Measurements from ENCODE around the gene SEMA6C.

Gene SEMA6C

DNA sequence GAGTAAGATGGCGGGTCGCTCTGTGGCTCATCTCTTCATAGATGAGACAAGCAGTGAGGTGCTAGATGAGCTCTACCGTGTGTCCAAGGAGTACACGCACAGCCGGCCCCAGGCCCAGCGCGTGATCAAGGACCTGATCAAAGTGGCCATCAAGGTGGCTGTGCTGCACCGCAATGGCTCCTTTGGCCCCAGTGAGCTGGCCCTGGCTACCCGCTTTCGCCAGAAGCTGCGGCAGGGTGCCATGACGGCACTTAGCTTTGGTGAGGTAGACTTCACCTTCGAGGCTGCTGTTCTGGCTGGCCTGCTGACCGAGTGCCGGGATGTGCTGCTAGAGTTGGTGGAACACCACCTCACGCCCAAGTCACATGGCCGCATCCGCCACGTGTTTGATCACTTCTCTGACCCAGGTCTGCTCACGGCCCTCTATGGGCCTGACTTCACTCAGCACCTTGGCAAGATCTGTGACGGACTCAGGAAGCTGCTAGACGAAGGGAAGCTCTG is 12.4 kb upstream of the SEMA6C start:
- DNase-seq (ENCODE audit: low read depth, low spot score) = no peak

DNA sequence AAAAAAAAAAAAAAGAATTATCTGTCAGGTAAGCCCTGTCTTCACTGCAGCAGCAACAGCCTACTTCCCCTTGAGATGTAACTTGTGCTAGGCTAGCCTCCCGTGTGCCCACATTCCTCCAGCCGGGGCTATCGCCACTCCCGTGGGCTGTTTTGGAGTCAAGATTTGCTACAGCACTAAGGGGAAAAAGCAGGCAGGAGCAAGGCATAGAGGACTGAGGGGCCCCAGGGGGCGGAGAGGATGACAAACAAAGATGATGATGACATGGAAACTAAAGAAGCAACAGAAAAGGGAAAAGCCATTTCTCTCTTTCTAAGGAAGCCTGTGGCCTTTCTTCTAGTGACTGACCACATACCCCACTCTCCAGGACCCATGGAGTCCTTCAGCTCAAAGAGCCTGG is 11.9 kb upstream of the SEMA6C start:
- no peak for DNase-seq (ENCODE audit: low read depth, low spot score)

DNA sequence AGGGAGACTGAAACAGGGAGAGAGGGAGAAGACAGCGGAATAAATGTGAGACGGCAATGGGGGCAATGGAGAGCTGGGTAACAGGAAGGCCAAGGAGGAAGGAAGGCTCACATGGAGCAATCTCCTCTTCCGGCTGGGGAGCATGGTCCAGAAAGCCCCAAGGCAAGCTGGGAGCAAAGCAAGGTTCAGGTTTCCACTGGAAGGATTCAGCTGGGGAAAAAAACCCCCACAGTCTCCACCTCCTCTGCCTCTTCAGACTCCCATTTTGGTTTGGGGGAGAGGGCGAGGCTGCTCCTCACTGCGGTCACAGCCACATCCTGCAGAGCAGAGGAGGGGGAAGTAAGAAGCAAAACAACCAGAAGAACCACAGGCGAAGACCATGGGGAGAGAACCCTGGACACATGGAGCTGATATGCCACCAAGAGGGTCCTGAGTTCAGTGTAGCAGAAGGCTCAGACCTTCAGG is 10.7 kb upstream of the SEMA6C start:
- DNase-seq (ENCODE audit: low read depth, low spot score) = no peak

DNA sequence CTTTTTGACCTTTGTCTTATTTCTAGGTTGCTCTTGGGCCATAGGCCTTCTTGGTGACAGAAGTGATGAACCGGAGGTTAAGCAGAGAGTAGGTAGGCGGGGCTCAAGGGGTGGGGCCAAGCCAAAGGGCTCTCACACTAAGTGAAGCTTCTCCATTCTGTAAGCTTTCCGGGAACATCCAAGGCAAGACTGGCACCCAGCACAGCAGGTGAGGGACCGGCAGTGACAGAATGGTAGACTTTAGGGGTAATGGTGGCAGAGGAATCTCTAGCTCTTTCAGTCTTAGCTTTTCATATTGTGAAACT is 10.0 kb upstream of the SEMA6C start, which contains the start of gene TNFAIP8L2:
TSS of gene TNFAIP8L2 (plus strand) at position 135 of the 305 bp plus-strand sequence. CDS start 2,049 bp downstream, outside the sequence.
- no peak for DNase-seq (ENCODE audit: low read depth, low spot score)

DNA sequence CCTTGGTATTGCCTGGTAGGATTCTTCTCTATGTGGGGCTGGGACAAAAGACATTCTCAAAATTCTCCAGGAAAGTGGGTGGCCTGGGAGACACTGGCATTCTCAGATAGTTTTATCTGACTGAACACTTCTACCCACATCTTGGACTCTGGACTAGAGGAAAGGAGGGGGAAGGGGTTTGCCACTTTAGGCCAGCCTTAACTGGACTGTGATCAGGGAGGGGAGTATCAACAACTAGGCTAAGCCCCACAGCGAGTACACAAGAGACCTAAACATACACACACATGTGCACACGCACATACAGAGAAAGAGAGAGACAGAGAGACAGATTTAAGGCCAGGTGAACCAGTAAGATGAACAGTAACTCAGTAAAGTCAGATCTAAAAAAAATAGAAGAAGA is 1.2 kb upstream of the SEMA6C start:
- no peak for DNase-seq (ENCODE audit: low read depth, low spot score)

DNA sequence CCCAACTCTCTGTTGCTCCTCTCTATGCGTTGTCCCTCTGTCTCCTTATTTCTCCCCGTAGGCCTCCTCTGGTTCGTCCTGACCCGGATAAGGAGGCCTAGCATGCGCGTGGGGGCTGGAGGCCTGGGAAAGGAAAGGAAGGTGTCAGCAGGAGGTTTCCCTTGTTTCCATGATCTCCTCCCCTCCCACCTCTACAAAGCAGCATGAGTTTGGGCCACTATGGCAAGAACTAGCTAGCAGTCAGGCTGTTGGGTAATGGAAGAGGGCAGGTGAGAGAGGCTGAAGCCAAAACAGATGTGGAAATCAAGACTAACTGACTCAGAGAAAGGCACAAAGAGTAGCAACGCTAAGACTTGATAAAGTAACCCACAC is 687 bp upstream of the SEMA6C start:
- no peak for DNase-seq (ENCODE audit: low read depth, low spot score)

DNA sequence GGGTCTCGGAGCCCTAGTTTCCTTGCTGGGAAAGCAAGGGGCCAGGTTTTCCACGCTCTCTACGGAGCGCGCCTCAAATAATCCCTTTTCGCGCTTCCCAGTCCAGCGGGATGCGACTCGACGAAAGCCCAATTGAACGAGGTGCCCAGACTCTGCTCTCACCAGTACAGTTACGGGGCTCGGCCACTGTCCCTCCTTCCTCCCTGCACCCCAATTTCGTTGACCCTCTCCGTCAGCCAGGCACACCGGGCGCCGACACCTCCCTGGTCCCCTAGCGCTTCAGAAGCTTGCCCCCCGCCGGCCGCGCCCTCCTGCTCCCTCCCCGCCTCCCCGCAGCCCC is 389 bp downstream of the SEMA6C start:
- DNase-seq (ENCODE audit: low read depth, low spot score) = no peak

DNA sequence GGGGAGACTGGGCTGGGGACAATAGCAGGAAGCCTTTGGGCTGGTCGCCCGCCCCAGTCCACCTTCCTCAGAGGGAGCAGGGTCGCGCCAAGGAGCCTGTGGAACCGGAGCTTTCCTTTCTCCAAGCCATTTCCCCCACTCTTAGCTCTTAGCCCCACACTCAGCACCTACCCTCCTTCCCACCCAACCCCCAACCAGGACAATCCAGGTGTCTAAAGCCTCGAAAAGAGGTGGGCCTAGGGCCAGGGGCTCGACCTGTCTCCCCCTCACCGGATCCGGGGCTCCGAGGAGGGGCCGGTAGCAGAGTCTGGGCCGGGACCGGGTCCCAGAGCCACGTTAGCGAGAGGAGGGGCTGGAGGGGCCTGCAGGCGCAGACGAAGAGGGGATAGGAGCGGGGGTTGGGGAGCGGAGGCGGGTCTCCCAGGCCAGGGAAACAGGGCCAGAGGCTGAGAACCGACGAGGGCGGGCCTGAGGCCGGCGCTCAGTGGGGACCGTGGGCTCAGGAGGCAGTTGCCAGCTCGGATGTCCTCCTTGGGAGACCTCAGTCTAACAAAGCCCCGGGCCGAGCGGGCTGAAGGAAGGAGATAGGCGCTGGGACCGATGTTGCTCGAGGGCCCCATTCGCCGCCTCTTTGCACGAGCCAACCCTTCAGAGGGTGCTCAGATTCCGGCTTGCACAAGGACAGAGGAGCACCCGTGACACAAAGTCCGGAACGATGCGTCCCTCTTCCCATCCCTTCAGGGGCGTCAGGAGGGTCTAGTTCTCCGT is 943 bp downstream of the SEMA6C start:
- DNase-seq (ENCODE audit: low read depth, low spot score) = no peak

DNA sequence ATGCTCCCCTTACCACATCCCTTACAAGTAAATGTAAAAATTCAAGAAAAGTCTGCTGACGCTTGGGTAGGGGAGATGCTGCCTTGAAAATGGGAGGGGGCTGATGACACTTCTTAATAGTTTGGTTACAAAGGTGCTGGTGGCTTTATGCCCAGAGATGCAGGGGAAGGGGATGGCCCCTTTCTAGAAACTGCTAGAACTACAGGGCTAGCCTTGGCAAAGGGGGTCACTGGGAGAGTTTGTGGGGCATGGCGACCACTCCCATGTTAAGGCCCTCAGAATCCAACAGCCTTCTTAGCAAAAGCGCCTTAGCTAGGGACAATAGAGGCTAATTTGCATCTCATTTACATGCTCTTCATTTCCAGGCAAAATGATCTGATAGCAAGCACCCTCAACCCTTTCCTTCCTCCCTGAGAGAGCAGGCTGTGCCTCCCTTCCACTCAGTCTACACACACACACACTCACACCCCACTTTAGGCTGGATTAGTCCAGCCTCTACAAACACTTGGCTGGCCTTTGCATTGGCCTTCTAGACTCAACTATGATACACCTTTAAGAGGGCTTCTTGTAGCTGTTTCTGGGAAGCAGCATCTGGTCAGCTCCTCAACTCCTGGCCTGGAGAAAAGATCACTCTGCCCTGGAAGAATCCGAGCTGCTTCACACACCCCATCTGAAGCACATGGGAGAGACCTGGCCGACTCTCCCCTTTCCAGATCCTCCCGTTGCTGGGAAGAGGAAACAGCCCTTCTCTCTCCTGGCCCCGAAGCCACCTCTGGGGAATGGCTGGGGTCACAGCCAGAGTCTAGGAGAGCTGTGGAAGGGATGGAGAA is 1.7 kb downstream of the SEMA6C start:
- no peak for DNase-seq (ENCODE audit: low read depth, low spot score)

DNA sequence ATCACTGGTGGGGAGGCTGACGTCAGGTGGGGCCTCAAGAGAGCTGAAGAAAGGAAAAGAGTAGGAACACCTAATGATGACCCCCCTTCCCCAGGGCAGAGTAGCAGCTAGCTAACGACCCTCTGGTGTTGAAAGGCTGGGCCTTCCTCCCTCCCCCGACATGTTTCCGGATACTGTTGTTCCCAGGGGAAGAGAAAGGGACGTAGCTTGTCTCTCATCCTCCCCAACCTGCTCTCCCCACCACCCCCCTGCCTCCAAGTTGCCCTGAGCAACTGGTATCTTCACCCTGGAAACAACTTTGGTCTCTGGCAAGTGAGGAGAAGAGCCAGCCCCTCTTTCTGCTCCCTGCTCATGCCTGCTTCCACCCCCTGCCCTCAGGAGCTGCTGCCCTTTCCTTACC is 2.4 kb downstream of the SEMA6C start:
- no peak for DNase-seq (ENCODE audit: low read depth, low spot score)

DNA sequence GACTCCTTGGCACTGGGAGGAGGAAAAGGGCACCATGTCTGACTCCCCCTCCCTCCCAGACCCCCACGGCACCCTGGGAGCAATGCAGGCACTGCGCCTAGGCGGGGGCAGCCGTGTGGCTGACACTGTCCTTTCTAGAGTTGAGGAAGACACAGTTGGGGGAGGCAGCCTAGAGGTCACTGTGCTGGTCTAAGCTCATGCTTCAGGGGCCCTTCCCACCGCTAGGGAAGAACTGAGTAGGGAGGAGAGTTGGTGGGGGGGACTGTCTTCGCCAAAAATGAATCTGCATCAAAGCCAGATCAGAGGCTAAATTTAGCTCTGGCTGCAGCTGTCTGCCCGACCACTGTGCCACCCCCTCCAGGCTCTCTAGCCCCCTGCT is 3.4 kb downstream of the SEMA6C start:
- no peak for DNase-seq (ENCODE audit: low read depth, low spot score)

DNA sequence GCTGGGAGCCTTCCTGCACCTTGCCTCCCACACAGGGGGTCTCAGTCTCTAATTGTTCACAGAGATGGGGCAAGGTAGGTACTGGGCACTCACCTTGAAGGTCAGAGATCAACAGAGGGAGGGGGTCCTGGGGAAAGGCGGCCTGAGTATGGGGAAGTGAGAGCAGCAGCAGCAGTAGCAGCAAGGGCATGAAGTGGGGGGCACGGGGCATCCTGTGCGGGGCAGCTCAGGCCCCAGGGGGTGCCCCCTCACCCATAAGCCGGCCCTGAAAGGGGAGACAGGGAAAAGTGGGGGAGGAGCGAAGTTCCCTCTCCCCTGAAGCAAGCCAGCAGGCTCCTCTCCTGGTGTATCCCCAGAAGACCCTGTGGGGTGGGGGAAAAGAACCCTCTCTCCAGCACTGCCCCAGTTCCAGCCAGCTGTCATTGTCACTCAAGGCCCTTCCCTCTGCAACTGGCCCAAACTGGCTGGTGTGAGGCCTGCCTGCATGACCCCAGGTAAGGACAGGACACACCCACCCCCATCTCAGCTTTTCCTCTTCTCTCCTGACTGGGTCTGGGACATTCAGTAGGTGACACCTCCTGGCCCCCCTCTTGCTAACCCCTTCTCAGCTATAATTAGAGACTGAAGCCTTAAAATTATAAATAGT is 3.9 kb downstream of the SEMA6C start:
- DNase-seq (ENCODE audit: low read depth, low spot score) = no peak

DNA sequence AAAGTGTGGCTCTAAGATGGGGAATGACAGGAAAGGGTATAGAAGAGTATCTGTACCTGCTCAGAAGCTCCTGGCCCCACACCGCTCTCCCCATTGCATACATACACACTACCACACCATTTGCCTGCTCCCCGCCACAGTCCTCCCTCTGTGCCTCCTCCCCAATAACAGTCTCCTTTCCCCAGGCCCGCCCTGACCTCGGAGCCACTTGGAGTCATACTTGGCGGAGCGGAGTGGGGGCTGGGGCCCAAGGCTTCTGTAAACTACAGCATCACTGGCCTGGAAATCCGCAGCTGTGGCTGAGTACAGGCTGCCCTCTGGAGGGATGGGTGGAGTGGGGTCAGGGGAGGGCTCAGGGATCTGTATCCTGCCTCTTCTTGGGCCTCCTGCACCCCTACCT is 8.6 kb downstream of the SEMA6C start:
- DNase-seq (ENCODE audit: low read depth, low spot score) = no peak

DNA sequence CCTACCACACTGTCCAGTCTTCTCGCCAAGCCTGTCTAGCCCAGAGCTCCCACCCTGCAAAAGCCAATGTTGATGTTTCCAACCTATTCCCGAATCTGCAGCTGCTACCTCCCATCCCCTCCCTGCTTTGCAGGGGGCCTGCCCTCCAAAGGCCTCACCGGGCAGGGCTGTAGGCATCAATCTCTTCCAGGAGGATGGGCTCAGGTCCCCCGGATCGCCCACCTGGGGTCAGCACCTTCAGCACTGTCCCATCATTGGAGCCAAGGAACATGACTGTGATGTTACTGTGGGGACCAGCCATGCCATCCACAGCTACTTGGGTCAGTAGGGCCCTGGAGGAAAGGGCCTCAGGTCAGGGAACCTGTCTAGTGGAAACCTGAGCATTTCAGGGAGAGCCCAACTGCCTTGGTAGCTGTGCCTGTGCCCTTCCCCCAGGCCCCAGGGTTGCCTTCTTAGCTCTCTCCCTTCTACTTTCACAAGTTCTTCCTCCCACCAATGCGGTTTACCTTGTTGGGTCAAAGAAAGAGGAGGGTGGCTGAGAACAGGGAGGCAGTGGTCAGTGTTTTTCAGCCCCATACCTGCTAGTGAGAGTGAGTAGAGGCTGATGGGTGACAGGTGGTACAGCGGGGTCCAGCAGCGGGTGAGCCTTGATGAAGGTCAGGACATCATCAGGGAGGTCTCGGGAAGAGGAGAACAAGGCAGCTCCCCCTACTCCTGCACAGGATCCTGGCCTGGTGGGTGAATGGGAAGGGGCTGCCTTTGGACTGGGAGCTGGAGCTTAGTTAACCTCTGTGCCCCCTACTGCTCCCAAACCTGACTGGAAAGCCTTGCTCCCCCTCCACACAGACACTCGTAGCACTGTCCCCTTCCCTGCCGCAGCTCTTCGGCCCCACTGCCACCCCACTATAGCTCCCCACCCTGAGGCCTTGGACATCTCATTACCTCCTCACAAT is 10.7 kb downstream of the SEMA6C start:
- no peak for DNase-seq (ENCODE audit: low read depth, low spot score)

DNA sequence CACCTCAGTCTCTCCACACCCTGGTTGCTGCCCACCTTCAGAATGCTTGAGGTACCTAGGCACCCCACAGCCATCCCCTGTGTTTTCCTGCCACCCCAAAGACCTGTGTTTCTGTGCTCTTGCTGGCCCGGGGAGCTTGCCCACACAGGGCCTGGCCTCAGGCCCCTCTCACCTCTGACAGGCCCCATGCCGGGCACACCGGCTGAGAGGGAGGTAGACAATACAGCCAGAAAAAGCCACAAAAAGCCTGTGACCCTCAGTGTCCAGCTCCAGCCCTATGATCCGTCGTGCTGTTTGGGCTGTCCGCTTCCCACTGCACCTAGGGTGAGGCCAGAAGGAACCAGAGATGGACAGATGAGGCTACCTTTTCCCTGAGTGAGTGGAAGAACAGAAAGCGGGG is 11.4 kb downstream of the SEMA6C start:
- DNase-seq (ENCODE audit: low read depth, low spot score) = no peak

DNA sequence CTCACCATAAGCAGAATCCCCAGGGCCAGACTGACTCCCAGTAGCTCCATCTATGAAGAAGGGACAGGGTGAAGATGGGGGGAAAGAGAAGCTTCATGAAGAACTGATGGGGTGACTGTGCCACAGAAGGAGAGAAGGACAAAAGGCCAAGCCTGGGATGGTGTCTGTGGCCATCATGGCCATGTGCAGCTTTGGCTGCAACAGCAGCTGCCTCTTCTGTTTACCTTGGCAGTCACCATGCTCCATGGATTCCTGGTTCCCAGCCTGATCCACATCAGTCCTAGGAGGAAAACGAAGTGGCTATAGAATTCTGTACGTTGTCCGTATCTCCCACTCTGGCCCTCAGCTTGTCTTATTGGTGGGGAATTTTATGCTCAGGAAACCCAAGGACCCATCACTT is 12.0 kb downstream of the SEMA6C start:
- no peak for DNase-seq (ENCODE audit: low read depth, low spot score)

DNA sequence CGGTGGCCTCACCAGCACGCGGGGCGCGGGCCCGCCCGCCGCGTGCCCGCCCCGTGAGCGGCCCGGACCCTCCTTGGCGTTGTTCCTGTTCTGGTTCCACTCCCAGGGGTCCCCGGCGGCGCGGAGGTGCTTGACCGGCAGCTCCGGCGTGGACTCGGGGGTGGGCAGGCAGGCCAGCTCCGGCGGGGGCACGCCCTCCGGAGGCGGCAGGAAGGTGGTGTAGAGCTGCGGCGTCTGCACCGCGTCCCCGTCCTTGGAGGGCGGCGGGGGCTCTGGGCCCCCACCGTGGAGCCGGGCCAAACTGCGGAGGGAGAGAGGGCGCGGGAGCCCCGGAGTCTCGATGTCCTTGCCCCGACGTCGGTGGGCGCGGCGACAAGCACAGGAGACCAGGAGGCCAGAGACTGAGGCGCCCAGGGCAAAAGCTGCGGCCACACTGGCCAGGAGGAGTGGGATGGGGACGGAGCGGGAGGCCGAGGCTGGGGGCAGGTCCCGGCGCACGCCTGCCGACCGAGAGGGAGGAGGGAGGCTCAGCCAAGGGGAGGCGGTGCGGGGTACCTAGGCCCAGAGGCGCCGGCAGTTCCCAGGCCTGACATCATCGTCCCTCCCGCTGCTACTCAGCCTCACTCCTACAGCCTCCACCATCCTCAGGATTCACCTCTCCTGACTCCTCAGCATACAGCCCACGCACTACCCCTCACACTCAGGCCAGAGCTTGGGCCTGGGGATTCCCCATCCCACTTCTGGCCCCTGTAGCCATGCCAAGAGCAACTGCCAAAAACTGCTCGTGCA is 13.2 kb downstream of the SEMA6C start:
- no peak for DNase-seq (ENCODE audit: low read depth, low spot score)

DNA sequence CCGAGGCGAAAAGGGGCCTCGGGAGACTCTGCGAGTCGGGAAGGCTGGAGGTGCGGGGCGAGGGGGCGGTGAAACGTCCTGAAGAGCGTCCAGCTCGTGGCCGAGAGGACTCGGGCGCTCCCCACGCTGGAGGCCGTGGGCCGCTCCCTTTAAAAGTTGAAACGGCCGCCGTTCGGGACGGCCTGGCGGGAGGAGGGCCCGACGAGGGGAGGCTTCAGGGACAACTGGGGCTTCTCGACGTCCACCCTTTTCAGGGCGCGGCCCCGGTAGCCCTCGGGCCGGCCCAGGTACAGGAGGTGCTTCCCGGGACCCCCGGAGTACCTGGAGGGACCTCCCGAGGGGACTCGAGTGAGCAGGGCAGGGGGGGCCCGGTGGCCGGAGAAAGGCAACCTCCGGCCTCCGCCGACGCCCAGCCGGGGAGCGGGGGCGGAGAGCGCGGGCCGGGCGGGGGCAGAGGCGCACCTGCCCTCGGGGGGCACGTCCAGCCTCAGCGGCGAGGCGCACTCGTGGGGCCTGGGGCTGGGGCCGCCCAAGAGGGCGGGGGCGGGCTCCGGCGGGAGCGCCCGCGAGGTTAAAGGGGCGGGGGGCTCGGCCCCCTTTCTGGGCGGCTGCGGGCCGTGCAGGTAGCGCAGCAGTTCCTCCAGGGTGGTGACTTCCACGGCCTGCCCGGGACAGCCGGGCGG is 14.0 kb downstream of the SEMA6C start:
- no peak for DNase-seq (ENCODE audit: low read depth, low spot score)

DNA sequence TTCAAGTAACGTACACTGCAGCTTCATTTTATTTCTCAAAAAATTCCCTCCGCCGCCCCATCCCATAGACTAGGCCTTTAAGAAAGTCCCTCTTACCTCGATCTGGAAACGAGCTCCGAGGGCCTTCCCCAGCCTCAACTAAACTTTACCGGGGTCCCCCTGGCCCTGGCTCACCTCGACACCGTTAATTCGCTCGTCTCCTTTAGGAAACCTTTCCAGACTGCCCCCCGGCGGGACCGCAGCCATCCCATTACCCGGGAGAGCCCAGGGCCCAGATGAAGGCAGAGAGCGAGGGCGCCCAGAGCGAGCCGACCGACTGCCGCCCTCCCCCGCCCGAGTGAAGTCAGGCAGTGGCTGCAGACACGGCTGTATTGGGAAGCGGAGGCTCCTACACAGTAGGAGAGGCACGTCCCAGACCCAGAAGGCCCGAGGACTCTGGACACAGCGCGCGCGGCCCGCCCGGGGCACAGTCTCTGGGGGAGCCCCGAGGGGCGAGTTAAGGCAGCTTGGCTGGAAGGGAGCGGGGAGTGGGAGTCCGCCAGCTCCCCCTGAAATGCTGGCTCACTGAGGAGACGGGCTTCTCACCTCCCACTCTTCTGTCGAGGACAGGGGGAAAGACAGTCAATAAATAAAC is 14.6 kb downstream of the SEMA6C start:
- no peak for DNase-seq (ENCODE audit: low read depth, low spot score)
